IMR-90 (cell line): ENCODE results near the gene RPP30. TPM values are rescaled to one million over a fixed set of nuclear protein-coding genes. Genes with fewer than 3 reads are reported as not detected.

Experiments used
- ATAC-seq: fragments of 200-7000 bp; cut with Tn5 transposase; 2 replicates; pipeline ENCODE4 v1.9.1; 2020; ENCODE audit warnings: low read depth, mild to moderate bottlenecking, moderate library complexity
- BruUV-seq: library from RNA; stranded (reverse); fragments of 400-500 nt; replicated peaks from 2 replicates; lab custom pipeline; 2021; lab: Mats Ljungman, UMichigan
- CTCF ChIA-PET: fragments of 300-600 bp; formaldehyde crosslinking; extraction: SDS; loops from one replicate; lab custom pipeline; 2021; ENCODE audit warnings: antibody characterized with exemption; lab: Yijun Ruan, JAX
- POLR2A ChIA-PET: fragments of 300-600 bp; sonication (Branson Sonifier 250); formaldehyde crosslinking; loops from one replicate; lab custom pipeline; 2022; ENCODE audit warnings: antibody characterized with exemption; ENCODE audit not compliant: unreplicated experiment; lab: Charles Lee
- DNase-seq: peaks from one replicate; pipeline ENCODE4 v3.0.0; 2013
- H2AFZ ChIP-seq: replicated peaks from 2 replicates; pipeline ENCODE3; 2013; ENCODE audit warnings: low read length, mild to moderate bottlenecking; ENCODE audit not compliant: poor library complexity
- H2AK5ac ChIP-seq: 2 replicates; pipeline ENCODE4 v1.6.1; 2013; ENCODE audit warnings: low read depth, low read length, inconsistent platforms
- H2AK9ac ChIP-seq: replicated peaks from 2 replicates; pipeline ENCODE3; 2013; ENCODE audit warnings: mild to moderate bottlenecking, low read depth, low read length, moderate library complexity; ENCODE audit not compliant: poor library complexity
- H2BK120ac ChIP-seq: 2 replicates; pipeline ENCODE4 v1.6.1; 2013; ENCODE audit warnings: low read depth, low read length, inconsistent platforms
- H2BK15ac ChIP-seq: 3 replicates; pipeline ENCODE4 v1.6.1; 2013; ENCODE audit warnings: low read depth, low read length, inconsistent platforms
- H2BK20ac ChIP-seq: 2 replicates; pipeline ENCODE4 v1.6.1; 2013; ENCODE audit warnings: low read depth, mild to moderate bottlenecking, inconsistent platforms, low read length, moderate library complexity
- H2BK5ac ChIP-seq: 2 replicates; pipeline ENCODE4 v1.6.1; 2013; ENCODE audit warnings: mild to moderate bottlenecking, low read depth, low read length, inconsistent platforms; ENCODE audit not compliant: poor library complexity, severe bottlenecking
- H3K14ac ChIP-seq: replicated peaks from 2 replicates; pipeline ENCODE4 v1.6.1; 2013; ENCODE audit warnings: low read depth, low read length, inconsistent platforms
- H3K18ac ChIP-seq: 2 replicates; pipeline ENCODE4 v1.6.1; 2013; ENCODE audit warnings: low read depth, low read length, control low read depth
- H3K23ac ChIP-seq: 2 replicates; pipeline ENCODE4 v1.6.1; 2013; ENCODE audit warnings: low read depth, low read length, inconsistent platforms
- H3K27ac ChIP-seq: 2 replicates; pipeline ENCODE4 v1.5.1; 2013; ENCODE audit warnings: mild to moderate bottlenecking, control low read depth, low read length; ENCODE audit not compliant: insufficient read depth
- H3K27me3 ChIP-seq: 2 replicates; pipeline ENCODE4 v1.6.1; 2013; ENCODE audit warnings: low read length; ENCODE audit not compliant: control insufficient read depth, insufficient read depth
- H3K36me3 ChIP-seq: 2 replicates; pipeline ENCODE4 v1.6.1; 2013; ENCODE audit warnings: low read length, mixed read lengths; ENCODE audit not compliant: control insufficient read depth, insufficient read depth
- H3K4ac ChIP-seq: 2 replicates; pipeline ENCODE4 v1.6.1; 2013; ENCODE audit warnings: low read depth, low read length, inconsistent platforms
- H3K4me1 ChIP-seq: 2 replicates; pipeline ENCODE4 v1.6.1; 2013; ENCODE audit warnings: low read length, mixed read lengths; ENCODE audit not compliant: control insufficient read depth, insufficient read depth
- H3K4me2 ChIP-seq: 2 replicates; pipeline ENCODE4 v1.6.1; 2013; ENCODE audit warnings: low read depth, mild to moderate bottlenecking, control low read depth, low read length, moderate library complexity
- H3K4me3 ChIP-seq: 2 replicates; pipeline ENCODE4 v1.5.1; 2013; ENCODE audit warnings: low read depth, mild to moderate bottlenecking, control low read depth, low read length, moderate library complexity; ENCODE audit not compliant: insufficient read depth
- H3K56ac ChIP-seq: 2 replicates; pipeline ENCODE4 v1.6.1; 2013; ENCODE audit warnings: low read length, inconsistent platforms; ENCODE audit not compliant: insufficient read depth; ENCODE audit errors: extremely low read depth
- H3K79me1 ChIP-seq, 2 experiments: 2 replicates each; pipeline ENCODE4 v1.6.1; 2013; ENCODE audit warnings: low read length in 2 of 2, inconsistent platforms in 1 of 2, low read depth in 1 of 2
- H3K9ac ChIP-seq: 2 replicates; pipeline ENCODE4 v1.6.1; 2013; ENCODE audit warnings: low read depth, low read length, control low read depth
- H3K9me1 ChIP-seq: 2 replicates; pipeline ENCODE4 v1.6.1; 2013; ENCODE audit warnings: low read length, inconsistent platforms; ENCODE audit not compliant: insufficient read depth
- H3K9me3 ChIP-seq: 2 replicates; pipeline ENCODE4 v1.6.1; 2013; ENCODE audit warnings: low read length; ENCODE audit not compliant: control insufficient read depth, insufficient read depth
- H4K20me1 ChIP-seq: 2 replicates; pipeline ENCODE4 v1.6.1; 2013; ENCODE audit warnings: low read length, inconsistent platforms; ENCODE audit not compliant: insufficient read depth
- H4K5ac ChIP-seq: 2 replicates; pipeline ENCODE4 v1.6.1; 2013; ENCODE audit warnings: mild to moderate bottlenecking, low read depth, low read length, control low read depth
- H4K8ac ChIP-seq, 2 experiments: 2 replicates each; pipeline ENCODE4 v1.6.1; 2013; ENCODE audit warnings: low read depth in 2 of 2, low read length in 2 of 2, control low read depth in 1 of 2, inconsistent platforms in 1 of 2
- H4K91ac ChIP-seq: 2 replicates; pipeline ENCODE4 v1.6.1; 2013; ENCODE audit warnings: low read depth, low read length, inconsistent platforms; ENCODE audit not compliant: insufficient read depth
- BHLHE40 ChIP-seq: fragments of 150-350 bp; IDR thresholded peaks from 2 replicates; pipeline ENCODE4 v1.6.1; 2016; ENCODE audit warnings: mild to moderate bottlenecking, low read depth, low read length
- CEBPB ChIP-seq: IDR thresholded peaks from 2 replicates; pipeline ENCODE4 v1.6.1; 2012; ENCODE audit warnings: low read depth, low read length, improper control_type of control experiment
- CHD1 ChIP-seq: IDR thresholded peaks from 2 replicates; pipeline ENCODE4 v1.6.1; 2012; ENCODE audit warnings: low read depth, low read length, improper control_type of control experiment
- FOS ChIP-seq: fragments of 150-350 bp; IDR thresholded peaks from 2 replicates; pipeline ENCODE4 v1.6.1; 2016; ENCODE audit warnings: low read depth, low read length
- MAFK ChIP-seq: IDR thresholded peaks from 2 replicates; pipeline ENCODE4 v1.6.1; 2012; ENCODE audit warnings: low read depth, low read length, improper control_type of control experiment
- MAZ ChIP-seq: IDR thresholded peaks from 2 replicates; pipeline ENCODE4 v1.6.1; 2012; ENCODE audit warnings: low read depth, mild to moderate bottlenecking, low read length, improper control_type of control experiment, moderate library complexity, borderline replicate concordance
- MXI1 ChIP-seq: IDR thresholded peaks from 2 replicates; pipeline ENCODE4 v1.6.1; 2012; ENCODE audit warnings: low read depth, mild to moderate bottlenecking, low read length, moderate library complexity, borderline replicate concordance
- NFE2L2 ChIP-seq: fragments of 150-350 bp; IDR thresholded peaks from 2 replicates; pipeline ENCODE4 v1.6.1; 2016; ENCODE audit warnings: low read depth, mild to moderate bottlenecking, low read length
- POLR2A ChIP-seq: IDR thresholded peaks from 2 replicates; pipeline ENCODE4 v1.6.1; 2012; ENCODE audit warnings: mild to moderate bottlenecking, low read depth, low read length
- RAD21 ChIP-seq: IDR thresholded peaks from 2 replicates; pipeline ENCODE4 v1.6.1; 2012; ENCODE audit warnings: low read length, improper control_type of control experiment
- RCOR1 ChIP-seq: IDR thresholded peaks from 2 replicates; pipeline ENCODE4 v1.6.1; 2012; ENCODE audit warnings: mild to moderate bottlenecking, low read length, improper control_type of control experiment; ENCODE audit not compliant: insufficient replicate concordance
- RFX5 ChIP-seq: IDR thresholded peaks from 2 replicates; pipeline ENCODE4 v1.8.0; 2012; ENCODE audit warnings: low read depth, mild to moderate bottlenecking, low read length, moderate library complexity
- SMC3 ChIP-seq: fragments of 150-350 bp; IDR thresholded peaks from 2 replicates; pipeline ENCODE4 v1.6.1; 2016; ENCODE audit warnings: low read depth, mild to moderate bottlenecking, antibody characterized with exemption, low read length, moderate library complexity
- WGBS, 2 experiments: methylation state at CpG; one replicate each; pipeline versions ENCODE4 v1.1.5 to v1.1.7; 2013; ENCODE audit warnings: missing lambda C conversion rate in 2 of 2; ENCODE audit not compliant: insufficient read length in 1 of 2; ENCODE audit errors: extremely low coverage in 2 of 2; 5-methylcytosine and 5-hydroxymethylcytosine counted together
- dilution Hi-C: fragments of 300-500 bp; cut with HindIII; formaldehyde crosslinking; loops from one replicate; pipeline ENCODE4 v1.14.3; 2018; ENCODE audit warnings: low sequenced_read_pairs; ENCODE audit not compliant: unreplicated experiment
- in situ Hi-C: fragments of 300-500 bp; cut with MboI; formaldehyde crosslinking; loops from 3 replicates; pipeline ENCODE4 v1.14.3; 2019; ENCODE audit warnings: low sequenced_read_pairs, inconsistent platforms, mixed read lengths
- intact Hi-C: fragments of 100-400 bp; cut with micrococcal nuclease; formaldehyde crosslinking; loops from 2 replicates; pipeline ENCODE4 v1.10.0; 2022
- polyA plus RNA-seq, 3 experiments: library from polyadenylated mRNA; depleted of rRNA; stranded (reverse); fragments of >200 nt; gene quantifications; 2 replicates each; pipeline ENCODE4 v1.2.3, GENCODE V29; 2012; ENCODE audit warnings: low replicate concordance in 1 of 3
- total RNA-seq: library from RNA; depleted of rRNA; stranded (reverse); fragments of >200 nt; gene quantifications from 2 replicates; pipeline ENCODE4 v1.2.3, GENCODE V29; 2012
- TF ChIP-seq, protein P1 (sequence below): conservative IDR thresholded peaks from 2 replicates; pipeline ENCODE4 v1.5.1; 2012; ENCODE audit warnings: mild to moderate bottlenecking, low read depth, low read length, improper control_type of control experiment
- TF ChIP-seq, protein P2 (sequence below): fragments of 150-350 bp; IDR thresholded peaks from 2 replicates; pipeline ENCODE4 v1.6.1; 2016; ENCODE audit warnings: low read depth, mild to moderate bottlenecking, low read length, moderate library complexity, borderline replicate concordance
- TF ChIP-seq, protein P3 (sequence below): fragments of 150-350 bp; IDR thresholded peaks from 2 replicates; pipeline ENCODE4 v1.6.1; 2017; ENCODE audit warnings: mild to moderate bottlenecking, antibody characterized with exemption, low read length, low read depth

The RPP30 gene
- total and polyA plus RNA-seq, 2 of the 4 experiments (the other 2 are of a cell fraction): 27.6 to 45.2 TPM

DNA sequence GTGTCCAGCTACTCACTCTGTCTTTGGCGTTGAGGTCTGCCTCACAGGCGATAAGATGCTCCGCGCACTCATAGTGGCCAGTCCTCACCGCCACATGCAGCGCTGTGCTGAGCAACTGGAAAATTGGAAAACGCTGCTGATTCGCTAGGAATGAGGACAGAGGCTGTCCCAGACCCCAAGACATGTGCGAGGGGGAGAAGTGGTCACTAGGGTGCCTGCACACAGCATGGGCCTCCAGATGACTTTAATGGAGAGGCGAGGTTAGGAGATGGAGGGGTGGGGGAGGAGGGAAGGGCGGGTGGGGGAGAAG, 43.9 kb downstream of the RPP30 start:
- H4K20me1 ChIP-seq: no peaks in the 10 kb centered on the region
- BruUV-seq: no TSS peak
- 93% methylated on average over 4 of the region's 11 CpGs; no CpG with 5 or more reads in 1 of the 2 experiments for WGBS, 2 experiments
- H2BK15ac ChIP-seq: no peak overlapping the region
- 0 out of 4 replicates have a peak, but pooled peaks cover 0 to 5% of the 10 kb centered on the region in 2 experiments for H3K79me1 ChIP-seq
- H4K8ac ChIP-seq: no peak overlapping the region
- dilution Hi-C loops (no loop called here), intact Hi-C loops (loop anchor here (10.0 kb wide), 1 partner anchor 249 kb away; no protein-coding TSS in a partner anchor), in situ Hi-C loops (loop anchor here (25.0 kb wide), 1 partner anchor 997 kb away; the partner anchor contains the start of genes BTAF1 and FGFBP3)
- 0 out of 2 replicates have a peak overlapping the region, but pooled peaks have one; percentile 21 for H2BK120ac ChIP-seq
- no peak overlapping the region for H2AFZ ChIP-seq
- CTCF ChIA-PET: no interaction called here
- no peak for TF ChIP-seq MAFK
- no peak for TF ChIP-seq NFE2L2
- TF ChIP-seq, protein P1, sequence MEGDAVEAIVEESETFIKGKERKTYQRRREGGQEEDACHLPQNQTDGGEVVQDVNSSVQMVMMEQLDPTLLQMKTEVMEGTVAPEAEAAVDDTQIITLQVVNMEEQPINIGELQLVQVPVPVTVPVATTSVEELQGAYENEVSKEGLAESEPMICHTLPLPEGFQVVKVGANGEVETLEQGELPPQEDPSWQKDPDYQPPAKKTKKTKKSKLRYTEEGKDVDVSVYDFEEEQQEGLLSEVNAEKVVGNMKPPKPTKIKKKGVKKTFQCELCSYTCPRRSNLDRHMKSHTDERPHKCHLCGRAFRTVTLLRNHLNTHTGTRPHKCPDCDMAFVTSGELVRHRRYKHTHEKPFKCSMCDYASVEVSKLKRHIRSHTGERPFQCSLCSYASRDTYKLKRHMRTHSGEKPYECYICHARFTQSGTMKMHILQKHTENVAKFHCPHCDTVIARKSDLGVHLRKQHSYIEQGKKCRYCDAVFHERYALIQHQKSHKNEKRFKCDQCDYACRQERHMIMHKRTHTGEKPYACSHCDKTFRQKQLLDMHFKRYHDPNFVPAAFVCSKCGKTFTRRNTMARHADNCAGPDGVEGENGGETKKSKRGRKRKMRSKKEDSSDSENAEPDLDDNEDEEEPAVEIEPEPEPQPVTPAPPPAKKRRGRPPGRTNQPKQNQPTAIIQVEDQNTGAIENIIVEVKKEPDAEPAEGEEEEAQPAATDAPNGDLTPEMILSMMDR: no peak
- TF ChIP-seq, protein P2, sequence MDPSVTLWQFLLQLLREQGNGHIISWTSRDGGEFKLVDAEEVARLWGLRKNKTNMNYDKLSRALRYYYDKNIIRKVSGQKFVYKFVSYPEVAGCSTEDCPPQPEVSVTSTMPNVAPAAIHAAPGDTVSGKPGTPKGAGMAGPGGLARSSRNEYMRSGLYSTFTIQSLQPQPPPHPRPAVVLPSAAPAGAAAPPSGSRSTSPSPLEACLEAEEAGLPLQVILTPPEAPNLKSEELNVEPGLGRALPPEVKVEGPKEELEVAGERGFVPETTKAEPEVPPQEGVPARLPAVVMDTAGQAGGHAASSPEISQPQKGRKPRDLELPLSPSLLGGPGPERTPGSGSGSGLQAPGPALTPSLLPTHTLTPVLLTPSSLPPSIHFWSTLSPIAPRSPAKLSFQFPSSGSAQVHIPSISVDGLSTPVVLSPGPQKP: no peak
- no peak for TF ChIP-seq RFX5
- TF ChIP-seq MXI1: no peak
- no peak for TF ChIP-seq RCOR1
- no peak for TF ChIP-seq CHD1
- no peak for TF ChIP-seq CEBPB
- no peak for TF ChIP-seq MAZ
- TF ChIP-seq, protein P3, sequence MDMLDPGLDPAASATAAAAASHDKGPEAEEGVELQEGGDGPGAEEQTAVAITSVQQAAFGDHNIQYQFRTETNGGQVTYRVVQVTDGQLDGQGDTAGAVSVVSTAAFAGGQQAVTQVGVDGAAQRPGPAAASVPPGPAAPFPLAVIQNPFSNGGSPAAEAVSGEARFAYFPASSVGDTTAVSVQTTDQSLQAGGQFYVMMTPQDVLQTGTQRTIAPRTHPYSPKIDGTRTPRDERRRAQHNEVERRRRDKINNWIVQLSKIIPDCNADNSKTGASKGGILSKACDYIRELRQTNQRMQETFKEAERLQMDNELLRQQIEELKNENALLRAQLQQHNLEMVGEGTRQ: no peak
- no peak for TF ChIP-seq RAD21
- TF ChIP-seq POLR2A: no peak
- no peak for TF ChIP-seq BHLHE40
- no peak for TF ChIP-seq FOS
- TF ChIP-seq SMC3: no peak
- H4K91ac ChIP-seq: no peak overlapping the region; the same call in 1 of the 2 replicates
- H3K27ac ChIP-seq: no peak overlapping the region
- no peak overlapping the region for H4K5ac ChIP-seq
- H3K4me1 ChIP-seq: peaks cover 5% of the 10 kb centered on the region
- H3K4me3 ChIP-seq: no peak overlapping the region
- no peak overlapping the region for H3K23ac ChIP-seq
- no peak overlapping the region for H2AK5ac ChIP-seq
- no peak overlapping the region for H2BK5ac ChIP-seq
- DNase-seq: no peak
- no peaks in the 10 kb centered on the region for H3K9me3 ChIP-seq
- no peak overlapping the region for H3K4me2 ChIP-seq
- ATAC-seq: no peak
- 0 out of 2 replicates have a peak, but pooled peaks cover 4% of the 10 kb centered on the region for H3K9me1 ChIP-seq
- H2AK9ac ChIP-seq: no peak overlapping the region
- H2BK20ac ChIP-seq: 0 out of 2 replicates have a peak overlapping the region, but pooled peaks have one; percentile 59
- no peaks in the 10 kb centered on the region; the same call in 1 of the 2 replicates for H3K36me3 ChIP-seq
- no peak overlapping the region; the same call in 1 of the 2 replicates for H3K4ac ChIP-seq
- no peak overlapping the region for H3K56ac ChIP-seq
- no peaks in the 10 kb centered on the region for H3K27me3 ChIP-seq
- H3K9ac ChIP-seq: no peak overlapping the region
- no peak overlapping the region for H3K14ac ChIP-seq
- POLR2A ChIA-PET: no interaction called here
- no peak overlapping the region for H3K18ac ChIP-seq
